HFF-Myc (cell line): ENCODE measurements around the gene RABEP2.

ENCODE experiments used
- DNase-seq: peaks from one replicate; pipeline ENCODE4 v3.0.0-alpha.2; 2011; ENCODE audit warnings: low read depth; ENCODE audit errors: extremely low read depth
- H3K4me3 ChIP-seq: replicated peaks from 2 replicates; pipeline ENCODE4 v1.5.1; 2011; ENCODE audit warnings: low read depth, mild to moderate bottlenecking, control low read depth, low read length
- TF ChIP-seq, protein P1 (sequence below): IDR thresholded peaks from 2 replicates; pipeline ENCODE4 v1.5.1; 2012; ENCODE audit warnings: mild to moderate bottlenecking, low read depth, low read length, control low read depth; ENCODE audit errors: missing control alignments

Gene RABEP2

DNA sequence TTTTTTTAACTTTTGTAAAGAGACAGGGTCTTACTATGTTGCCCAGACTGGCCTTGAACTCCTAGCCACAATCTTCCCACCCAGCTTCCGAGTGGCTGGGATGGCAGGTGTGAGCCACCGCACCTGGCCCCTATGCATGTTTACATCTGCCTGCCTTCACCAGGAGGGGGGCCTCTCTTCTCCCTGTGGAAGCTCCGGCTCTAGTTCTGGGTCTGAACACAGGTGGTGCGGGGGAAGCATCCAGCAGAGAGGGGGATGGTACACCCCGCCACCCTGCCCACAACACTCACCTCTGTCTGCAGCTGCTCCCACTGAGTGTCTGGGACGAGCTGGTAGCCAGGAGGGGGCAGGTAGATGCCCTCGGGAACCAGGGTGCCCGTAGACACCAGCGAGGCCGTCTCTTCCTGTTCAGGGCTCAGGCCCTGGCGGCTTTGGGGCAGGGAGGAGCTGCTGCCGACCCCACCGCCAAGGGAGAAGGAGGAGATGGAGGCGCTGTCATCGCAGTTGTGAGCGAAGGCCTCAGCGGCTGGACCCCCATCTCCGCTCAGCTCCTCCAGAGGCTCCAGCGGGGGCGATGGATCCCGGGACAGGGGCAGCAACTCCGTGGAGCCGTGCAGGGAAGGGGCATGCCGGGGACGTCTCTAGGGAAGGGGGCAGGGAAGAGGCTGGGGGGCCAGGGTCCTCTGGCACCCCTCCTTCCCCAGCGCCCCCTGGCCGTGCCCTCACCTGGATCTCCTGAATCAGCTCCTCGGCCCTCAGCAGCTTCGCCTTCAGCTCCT, 10.9 kb downstream of the RABEP2 start:
- H3K4me3 ChIP-seq, result no peak overlapping the region

DNA sequence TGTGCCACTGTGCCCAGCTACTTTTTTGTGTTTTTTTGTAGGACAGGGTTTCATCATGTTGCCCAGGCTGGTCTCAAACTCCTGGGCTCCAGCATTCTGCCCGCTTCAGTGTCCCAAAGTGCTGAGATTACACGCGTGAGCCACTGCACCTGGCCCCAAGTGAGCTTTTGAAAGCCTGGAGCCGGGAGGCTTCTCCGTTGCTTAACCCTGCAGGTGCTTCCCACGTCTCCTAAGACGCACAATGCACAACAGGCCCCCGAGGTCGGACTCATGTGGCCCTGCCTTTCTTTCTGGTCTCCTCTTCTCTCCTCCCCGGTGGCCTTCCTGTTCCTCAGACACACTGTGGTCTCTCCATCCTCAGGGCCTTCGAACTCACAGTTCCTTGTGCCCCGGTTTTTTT, 12.5 kb downstream of the RABEP2 start:
- TF ChIP-seq, protein P1, sequence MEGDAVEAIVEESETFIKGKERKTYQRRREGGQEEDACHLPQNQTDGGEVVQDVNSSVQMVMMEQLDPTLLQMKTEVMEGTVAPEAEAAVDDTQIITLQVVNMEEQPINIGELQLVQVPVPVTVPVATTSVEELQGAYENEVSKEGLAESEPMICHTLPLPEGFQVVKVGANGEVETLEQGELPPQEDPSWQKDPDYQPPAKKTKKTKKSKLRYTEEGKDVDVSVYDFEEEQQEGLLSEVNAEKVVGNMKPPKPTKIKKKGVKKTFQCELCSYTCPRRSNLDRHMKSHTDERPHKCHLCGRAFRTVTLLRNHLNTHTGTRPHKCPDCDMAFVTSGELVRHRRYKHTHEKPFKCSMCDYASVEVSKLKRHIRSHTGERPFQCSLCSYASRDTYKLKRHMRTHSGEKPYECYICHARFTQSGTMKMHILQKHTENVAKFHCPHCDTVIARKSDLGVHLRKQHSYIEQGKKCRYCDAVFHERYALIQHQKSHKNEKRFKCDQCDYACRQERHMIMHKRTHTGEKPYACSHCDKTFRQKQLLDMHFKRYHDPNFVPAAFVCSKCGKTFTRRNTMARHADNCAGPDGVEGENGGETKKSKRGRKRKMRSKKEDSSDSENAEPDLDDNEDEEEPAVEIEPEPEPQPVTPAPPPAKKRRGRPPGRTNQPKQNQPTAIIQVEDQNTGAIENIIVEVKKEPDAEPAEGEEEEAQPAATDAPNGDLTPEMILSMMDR, result no peak
- no peak for DNase-seq
- no peak overlapping the region for H3K4me3 ChIP-seq

More for the DNA sequence above, 10.9 kb downstream of the RABEP2 start:
- TF ChIP-seq, protein P1, result no peak
- no peak for DNase-seq

DNA sequence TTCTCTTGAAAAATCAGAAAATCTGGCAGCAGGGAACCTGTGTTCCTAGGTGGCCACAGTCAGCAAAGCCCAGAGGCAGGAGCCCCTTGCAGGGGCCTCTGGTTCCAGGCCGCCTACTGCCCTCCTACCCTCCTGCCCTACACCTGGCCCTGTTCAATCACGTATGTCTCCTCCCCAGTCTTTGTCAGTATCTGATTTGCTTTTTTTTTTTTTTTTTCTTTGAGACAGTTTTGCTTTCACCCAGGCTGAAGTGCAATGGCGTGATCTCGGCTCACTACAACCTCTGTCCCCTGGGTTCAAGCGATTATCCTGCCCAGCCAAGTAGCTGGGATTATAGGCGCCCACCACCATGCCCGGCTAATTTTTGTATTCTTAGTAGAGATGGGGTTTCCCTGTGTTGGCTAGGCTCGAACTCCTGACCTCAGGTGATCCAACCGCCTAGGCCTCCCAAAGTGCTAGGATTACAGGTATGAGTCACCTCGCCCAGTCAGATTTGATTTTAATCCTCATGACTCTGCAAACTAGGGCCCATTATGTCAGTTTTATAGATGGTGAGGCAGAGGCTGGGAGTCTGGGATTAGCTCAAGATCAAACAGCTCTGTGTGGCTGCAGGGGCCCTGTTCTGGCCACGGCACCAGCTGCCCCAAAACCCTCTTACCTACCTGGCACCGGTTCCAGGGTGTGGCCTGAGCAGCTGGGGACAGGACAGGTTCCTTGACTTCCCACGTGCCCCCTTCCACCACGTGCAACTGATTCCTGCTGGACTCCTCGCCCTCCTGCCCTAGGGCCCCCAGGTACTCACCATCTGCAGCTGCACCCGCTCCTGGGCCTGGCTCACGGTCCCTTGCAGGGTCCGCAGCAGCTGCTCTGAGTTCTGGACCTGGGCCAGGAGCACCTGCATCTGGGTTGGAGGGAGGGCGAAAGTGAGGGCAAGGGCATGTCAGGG, 14.7 kb downstream of the RABEP2 start:
- DNase-seq, result peak; percentile 5
- TF ChIP-seq, protein P1, result no peak
- H3K4me3 ChIP-seq, result no peak overlapping the region

DNA sequence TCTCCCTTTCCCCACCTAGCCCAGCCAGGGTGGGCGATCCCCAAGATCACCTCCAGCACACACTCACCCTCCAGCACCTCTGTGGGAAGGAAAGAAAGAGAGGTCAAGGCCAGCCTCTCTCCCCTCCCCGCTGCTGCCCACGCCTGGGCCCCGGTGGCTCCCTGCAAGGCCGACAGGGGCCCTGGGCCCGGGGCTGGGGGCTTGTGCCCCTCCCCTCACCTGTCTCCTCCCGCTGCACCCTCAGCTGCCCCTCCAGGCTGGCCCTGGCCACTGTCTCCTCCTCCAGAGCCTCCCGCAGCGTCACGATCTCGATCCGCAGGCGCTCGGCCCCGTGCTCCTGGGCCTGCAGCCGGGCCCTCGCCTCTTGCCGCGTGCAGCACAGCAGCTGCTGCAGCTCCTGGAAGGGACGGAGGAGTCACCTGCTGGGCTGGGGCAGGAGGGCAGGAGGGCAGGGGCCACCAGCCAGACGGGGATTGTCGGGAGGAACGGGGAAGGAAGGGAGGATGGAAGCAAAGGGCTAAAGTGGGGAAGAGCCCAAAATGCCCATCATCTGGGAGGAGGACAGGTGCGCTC, 19.2 kb downstream of the RABEP2 start:
- DNase-seq, result no peak
- TF ChIP-seq, protein P1, result no peak
- H3K4me3 ChIP-seq, result no peak overlapping the region

DNA sequence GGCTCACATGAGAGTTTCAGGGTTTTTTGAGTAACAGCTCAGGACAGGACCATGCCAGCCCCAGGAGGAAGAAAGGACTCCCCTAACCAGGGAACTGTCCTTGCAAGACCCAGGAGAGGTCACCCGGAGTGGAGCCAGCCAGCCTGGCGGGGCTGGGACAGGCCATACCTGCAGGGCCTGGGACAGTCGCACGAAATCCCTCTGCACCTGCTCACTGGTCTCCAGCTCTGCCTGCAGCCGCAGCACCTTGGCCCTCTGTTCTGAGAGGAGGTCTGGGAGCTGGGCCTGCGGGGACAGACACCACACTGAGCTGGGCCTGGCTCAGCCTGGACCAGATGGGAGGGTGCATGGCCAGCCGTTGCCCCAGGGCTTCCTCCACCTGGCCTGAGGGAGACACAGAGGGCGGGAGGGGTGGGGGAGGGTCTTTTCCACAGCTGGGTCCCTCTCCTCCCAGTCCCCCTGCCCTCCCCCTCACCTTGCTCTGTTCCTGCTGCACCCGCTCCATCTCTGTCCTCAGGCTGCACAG, 19.7 kb downstream of the RABEP2 start:
- DNase-seq, result no peak
- TF ChIP-seq, protein P1, result no peak
- no peak overlapping the region for H3K4me3 ChIP-seq

DNA sequence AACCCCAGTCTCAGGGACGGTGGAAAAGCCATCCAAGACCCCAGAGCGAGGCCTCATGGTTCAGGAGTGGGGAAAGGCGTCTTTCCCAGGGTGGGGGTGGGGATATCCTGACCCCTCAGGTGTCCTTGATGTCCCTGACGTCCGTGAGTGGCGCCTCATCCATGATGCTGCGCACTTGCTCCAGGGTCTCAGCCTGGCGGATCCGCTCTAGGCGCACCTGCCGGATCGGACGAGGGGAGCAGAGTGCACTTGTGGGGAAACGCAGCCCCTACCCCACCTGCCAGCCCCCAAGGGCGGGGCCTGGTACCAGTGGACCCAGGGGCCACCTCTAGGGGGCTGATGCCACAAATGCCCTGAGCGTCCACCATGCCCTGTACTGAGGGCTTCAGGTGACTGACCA, 20.2 kb downstream of the RABEP2 start:
- TF ChIP-seq, protein P1, result no peak
- no peak overlapping the region for H3K4me3 ChIP-seq
- DNase-seq, result no peak
